H1 (cell line): ENCODE measurements around the gene HOXD1. TPM values are rescaled to one million over a fixed set of nuclear protein-coding genes. Genes with fewer than 3 reads are reported as not detected.

Source experiments
- CTCF ChIA-PET: fragments of 300-600 bp; sonication (Branson Sonifier 250); formaldehyde crosslinking; loops from one replicate; lab custom pipeline; 2021; ENCODE audit not compliant: partially characterized antibody; lab: Charles Lee
- POLR2A ChIA-PET: fragments of 300-600 bp; sonication (Branson Sonifier 250); formaldehyde crosslinking; loops from one replicate; lab custom pipeline; 2021; ENCODE audit warnings: inconsistent platforms; ENCODE audit not compliant: partially characterized antibody; lab: Charles Lee
- DNase-seq, 2 experiments: peaks; one replicate each; pipeline versions ENCODE4 v3.0.0 to v3.0.0-alpha.2; 2010 to 2022; ENCODE audit warnings: low spot score in 2 of 2, low read depth in 1 of 2, mixed read lengths in 1 of 2
- FAIRE-seq: peaks from 2 replicates; lab custom pipeline; 2011; peaks lifted over from hg19 to GRCh38; lab: Jason Lieb, UNC
- H2AFZ ChIP-seq: 2 replicates; pipeline ENCODE4 v1.8.1; 2012; ENCODE audit warnings: low read length, inconsistent platforms
- H2AK5ac ChIP-seq: 2 replicates; pipeline ENCODE4 v1.6.1; 2013; ENCODE audit warnings: low read depth, low read length
- H2BK120ac ChIP-seq: replicated peaks from 2 replicates; pipeline ENCODE3; 2013; ENCODE audit warnings: low read depth, low read length, inconsistent platforms
- H2BK12ac ChIP-seq: 2 replicates; pipeline ENCODE4 v1.6.1; 2013; ENCODE audit warnings: low read depth, low read length
- H2BK15ac ChIP-seq: 2 replicates; pipeline ENCODE4 v1.6.1; 2013; ENCODE audit warnings: low read length
- H2BK20ac ChIP-seq: 2 replicates; pipeline ENCODE4 v1.6.1; 2013; ENCODE audit warnings: low read length
- H2BK5ac ChIP-seq: 2 replicates; pipeline ENCODE4 v1.6.1; 2013; ENCODE audit warnings: low read depth, low read length
- H3K14ac ChIP-seq: 2 replicates; pipeline ENCODE4 v1.6.1; 2013; ENCODE audit warnings: inconsistent platforms; ENCODE audit not compliant: insufficient read length
- H3K18ac ChIP-seq: 2 replicates; pipeline ENCODE4 v1.6.1; 2013; ENCODE audit warnings: low read length; ENCODE audit errors: extremely low read depth
- H3K23ac ChIP-seq: 2 replicates; pipeline ENCODE4 v1.6.1; 2013; ENCODE audit warnings: inconsistent platforms; ENCODE audit not compliant: insufficient read length
- H3K23me2 ChIP-seq: 2 replicates; pipeline ENCODE4 v1.6.1; 2013; ENCODE audit warnings: low read depth, low read length
- H3K27ac ChIP-seq: 2 replicates; pipeline ENCODE4 v1.6.1; 2011; ENCODE audit warnings: low read depth, low read length, inconsistent platforms
- H3K27me3 ChIP-seq, 4 experiments: replicated peaks in 1 of 4; 1 replicate in 1 of 4; 2 replicates in 3 of 4; pipeline versions ENCODE4 v1.6.1 to v1.8.1; 2011 to 2013; ENCODE audit warnings: low read length in 3 of 4, mild to moderate bottlenecking in 3 of 4, inconsistent platforms in 2 of 4, mixed read lengths in 2 of 4, moderate library complexity in 1 of 4; ENCODE audit not compliant: control insufficient read depth in 3 of 4, insufficient read depth in 3 of 4; ENCODE audit errors: extremely low read depth in 1 of 4
- H3K36me3 ChIP-seq, 4 experiments: 2 replicates each; pipeline versions ENCODE4 v1.6.1 to v1.8.1; 2011 to 2013; ENCODE audit warnings: mild to moderate bottlenecking in 4 of 4, low read length in 3 of 4, moderate library complexity in 2 of 4, control low read depth in 1 of 4, inconsistent platforms in 1 of 4; ENCODE audit not compliant: insufficient read depth in 4 of 4, control insufficient read depth in 2 of 4
- H3K4ac ChIP-seq: replicated peaks from 2 replicates; pipeline ENCODE3; 2013; ENCODE audit warnings: low read length, low read depth, mixed read lengths, inconsistent platforms; ENCODE audit not compliant: insufficient read length
- H3K4me1 ChIP-seq, 4 experiments: replicated peaks in 1 of 4; 1 replicate in 1 of 4; 2 replicates in 3 of 4; pipeline versions ENCODE4 v1.6.1 to v1.8.1; 2011 to 2013; ENCODE audit warnings: low read length in 3 of 4, inconsistent platforms in 2 of 4, mixed read lengths in 1 of 4; ENCODE audit not compliant: insufficient read depth in 4 of 4, control insufficient read depth in 3 of 4
- H3K4me2 ChIP-seq, 2 experiments: 2 replicates each; pipeline versions ENCODE4 v1.6.1 to v1.8.1; 2011 to 2013; ENCODE audit warnings: low read depth in 2 of 2, low read length in 2 of 2, control low read depth in 1 of 2, inconsistent platforms in 1 of 2, mild to moderate bottlenecking in 1 of 2; ENCODE audit not compliant: insufficient read depth in 1 of 2
- H3K4me3 ChIP-seq, 4 experiments: fragments of 200-600, 300-600 bp in 1 of 4; sonication (generic), shearing (Covaris generic), sonication (Bioruptor Twin) in 1 of 4; 2 replicates each; pipeline versions ENCODE4 v1.5.1 to v1.8.1; 2011 to 2016; ENCODE audit warnings: low read length in 4 of 4, low read depth in 3 of 4, control low read depth in 2 of 4, inconsistent platforms in 2 of 4, mild to moderate bottlenecking in 2 of 4, mixed read lengths in 1 of 4, moderate library complexity in 1 of 4; ENCODE audit not compliant: insufficient read depth in 2 of 4; ENCODE audit errors: extremely low read depth in 1 of 4
- H3K56ac ChIP-seq: replicated peaks from 2 replicates; pipeline ENCODE3; 2013; ENCODE audit warnings: low read depth, mild to moderate bottlenecking, mixed read lengths, low read length, inconsistent platforms; ENCODE audit not compliant: insufficient read length
- H3K79me1 ChIP-seq: 2 replicates; pipeline ENCODE4 v1.6.1; 2013; ENCODE audit warnings: low read depth, low read length, control low read depth
- H3K79me2 ChIP-seq, 2 experiments: 2 replicates each; pipeline versions ENCODE4 v1.6.1 to v1.8.1; 2012 to 2013; ENCODE audit warnings: low read length in 2 of 2, mild to moderate bottlenecking in 2 of 2, inconsistent platforms in 1 of 2; ENCODE audit not compliant: insufficient read depth in 2 of 2, control insufficient read depth in 1 of 2
- H3K9ac ChIP-seq, 4 experiments: replicated peaks in 1 of 4; 1 replicate in 1 of 4; 2 replicates in 3 of 4; pipeline versions ENCODE4 v1.6.1 to v1.8.1; 2011 to 2013; ENCODE audit warnings: low read depth in 3 of 4, low read length in 3 of 4, control low read depth in 2 of 4, mild to moderate bottlenecking in 2 of 4, moderate library complexity in 2 of 4, inconsistent platforms in 1 of 4; ENCODE audit errors: extremely low read depth in 1 of 4
- H3K9me3 ChIP-seq, 2 experiments: 2 replicates each; pipeline versions ENCODE4 v1.6.1 to v1.8.1; 2012 to 2013; ENCODE audit warnings: mild to moderate bottlenecking in 2 of 2, moderate library complexity in 2 of 2, control low read depth in 1 of 2, inconsistent platforms in 1 of 2, low read depth in 1 of 2, low read length in 1 of 2, mixed read lengths in 1 of 2; ENCODE audit not compliant: insufficient read depth in 2 of 2
- H4K20me1 ChIP-seq, 2 experiments: replicated peaks in 1 of 2; 2 replicates each; pipeline versions ENCODE3 to v1.8.1; 2011 to 2013; ENCODE audit warnings: inconsistent platforms in 2 of 2, low read length in 2 of 2, mild to moderate bottlenecking in 1 of 2; ENCODE audit not compliant: insufficient read depth in 2 of 2, control insufficient read depth in 1 of 2
- H4K5ac ChIP-seq: 2 replicates; pipeline ENCODE4 v1.6.1; 2013; ENCODE audit warnings: low read length, low read depth, mixed read lengths, inconsistent platforms; ENCODE audit not compliant: insufficient read length
- H4K8ac ChIP-seq: 2 replicates; pipeline ENCODE4 v1.8.0; 2013; ENCODE audit warnings: mild to moderate bottlenecking, moderate library complexity, low read length, inconsistent platforms; ENCODE audit not compliant: insufficient read depth; ENCODE audit errors: extremely low read depth
- H4K91ac ChIP-seq: replicated peaks from 2 replicates; pipeline ENCODE3; 2013; ENCODE audit warnings: low read length, mixed read lengths, inconsistent platforms; ENCODE audit not compliant: insufficient read length
- CBX5 ChIP-seq: fragments of 300-800, 300-1000 bp; sonication (generic); IDR thresholded peaks from 2 replicates; pipeline ENCODE4 v1.7.1; 2016; ENCODE audit warnings: antibody characterized with exemption, low read length, low read depth
- CBX8 ChIP-seq: fragments of 300-800, 300-1000 bp; sonication (generic); IDR thresholded peaks from 2 replicates; pipeline ENCODE4 v1.7.1; 2016; ENCODE audit warnings: low read depth, low read length, borderline replicate concordance
- CHD2 ChIP-seq: IDR thresholded peaks from 2 replicates; pipeline ENCODE4 v1.6.1; 2012; ENCODE audit warnings: low read length, improper control_type of control experiment
- EZH2 ChIP-seq: fragments of 200-600 bp; sonication (generic); IDR thresholded peaks from 2 replicates; pipeline ENCODE4 v1.7.1; 2012; ENCODE audit warnings: low read depth, mild to moderate bottlenecking, moderate library complexity, low read length, inconsistent platforms; ENCODE audit not compliant: severe bottlenecking
- JUN ChIP-seq: IDR thresholded peaks from 2 replicates; pipeline ENCODE4 v1.6.1; 2011; ENCODE audit warnings: low read depth, mild to moderate bottlenecking, improper control_type of control experiment, low read length
- KDM1A ChIP-seq: fragments of 200-600, 300-600 bp; sonication (generic); IDR thresholded peaks from 2 replicates; pipeline ENCODE4 v1.7.1; 2016; ENCODE audit warnings: mild to moderate bottlenecking, low read length, borderline replicate concordance
- PHF8 ChIP-seq: fragments of 200-600 bp; sonication (generic); conservative IDR thresholded peaks from 2 replicates; pipeline ENCODE4 v1.7.1; 2012; ENCODE audit warnings: low read depth, mild to moderate bottlenecking, inconsistent platforms, low read length, moderate library complexity
- SP2 ChIP-seq: IDR thresholded peaks from 2 replicates; pipeline ENCODE4 v1.6.1; 2012; ENCODE audit warnings: mild to moderate bottlenecking, low read length, inconsistent platforms
- TAF1 ChIP-seq: IDR thresholded peaks from 2 replicates; pipeline ENCODE4 v1.6.1; 2011; ENCODE audit warnings: mild to moderate bottlenecking, low read depth, low read length
- ZNF274 ChIP-seq: IDR thresholded peaks from 2 replicates; pipeline ENCODE4 v1.7.0; 2012; ENCODE audit warnings: low read length, borderline replicate concordance; ENCODE audit errors: extremely low read depth
- whole genome bisulfite sequencing, 2 experiments: shearing (Covaris generic) in 1 of 2; methylation state at CpG; one replicate each; pipeline versions ENCODE4 v1.1.6 to v1.1.7; 2013 to 2015; ENCODE audit warnings: low lambda C conversion rate in 2 of 2, mixed read lengths in 2 of 2, inconsistent platforms in 1 of 2, low coverage in 1 of 2, missing lambda C conversion rate in 1 of 2; ENCODE audit not compliant: insufficient replicate concordance in 2 of 2, insufficient coverage in 1 of 2, insufficient read length in 1 of 2; ENCODE audit errors: extremely low coverage in 1 of 2, missing lambda C conversion rate in 1 of 2; 5-methylcytosine and 5-hydroxymethylcytosine counted together
- polyA plus RNA-seq, 7 experiments: library from polyadenylated mRNA; depleted of rRNA in 3 of 7; stranded (reverse) in 5 of 7; unstranded in 2 of 7; fragments of >200 nt in 5 of 7; fragments of 200-250 nt in 2 of 7; gene quantifications; 1 replicate in 5 of 7; 2 replicates in 1 of 7; 4 replicates in 1 of 7; pipeline versions ENCODE4 v1.2.1 to v1.2.3, GENCODE V29; 2011 to 2013; ENCODE audit warnings: missing spikeins in 2 of 7, mixed read lengths in 2 of 7
- total RNA-seq: library from RNA; stranded (reverse); fragmentation: NEBNext Ultra II Directional; extraction: Animal tissue kit (Norgen Biotek cat#: 25700); gene quantifications from 2 replicates; pipeline ENCODE4 v1.2.1, GENCODE V29; 2021
- TF ChIP-seq, protein P1 (sequence below): IDR thresholded peaks from 2 replicates; pipeline ENCODE4 v1.6.1; 2012; ENCODE audit warnings: inconsistent platforms

The HOXD1 gene
- total and polyA plus RNA-seq, 2 of the 8 experiments (the other 6 are each of a cell fraction or from before 2014, with no cell fraction given) = 0.03 TPM; not detected in 1

DNA sequence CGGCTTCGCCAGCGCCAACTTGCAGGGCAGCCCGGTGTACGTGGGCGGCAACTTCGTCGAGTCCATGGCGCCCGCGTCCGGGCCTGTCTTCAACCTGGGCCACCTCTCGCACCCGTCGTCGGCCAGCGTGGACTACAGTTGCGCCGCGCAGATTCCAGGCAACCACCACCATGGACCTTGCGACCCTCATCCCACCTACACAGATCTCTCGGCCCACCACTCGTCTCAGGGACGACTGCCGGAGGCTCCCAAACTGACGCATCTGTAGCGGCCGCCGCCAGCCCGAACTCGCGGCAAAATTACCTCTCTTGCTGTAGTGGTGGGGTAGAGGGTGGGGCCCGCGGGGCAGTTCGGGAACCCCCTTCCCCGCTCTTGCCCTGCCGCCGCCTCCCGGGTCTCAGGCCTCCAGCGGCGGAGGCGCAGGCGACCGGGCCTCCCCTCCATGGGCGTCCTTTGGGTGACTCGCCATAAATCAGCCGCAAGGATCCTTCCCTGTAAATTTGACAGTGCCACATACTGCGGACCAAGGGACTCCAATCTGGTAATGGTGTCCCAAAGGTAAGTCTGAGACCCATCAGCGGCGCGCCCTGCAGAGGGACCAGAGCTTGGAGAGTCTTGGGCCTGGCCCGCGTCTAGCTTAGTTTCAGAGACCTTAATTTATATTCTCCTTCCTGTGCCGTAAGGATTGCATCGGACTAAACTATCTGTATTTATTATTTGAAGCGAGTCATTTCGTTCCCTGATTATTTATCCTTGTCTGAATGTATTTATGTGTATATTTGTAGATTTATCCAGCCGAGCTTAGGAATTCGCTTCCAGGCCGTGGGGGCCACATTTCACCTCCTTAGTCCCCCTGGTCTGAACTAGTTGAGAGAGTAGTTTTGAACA is 16.2 kb upstream of the HOXD1 start:
- POLR2A ChIA-PET = interaction anchor here (0.5 to 1.3 kb wide), 2 partner anchors 14 to 48 kb away, joined by 3 to 6 read pairs; no protein-coding TSS in a partner anchor
- peaks cover 3 to 25% (median 15%) of the 10 kb centered on the region in 4 experiments for H3K4me1 ChIP-seq
- no peak for TF ChIP-seq JUN
- TF ChIP-seq CHD2 = no peak
- TF ChIP-seq KDM1A = no peak
- no peak for TF ChIP-seq PHF8
- no peak for TF ChIP-seq SP2
- no peak for TF ChIP-seq TAF1
- no peak; the same call in none of the 2 replicates for TF ChIP-seq CBX8
- no peak for TF ChIP-seq ZNF274
- TF ChIP-seq EZH2 = peak; percentile 100
- no peak for TF ChIP-seq CBX5
- TF ChIP-seq, protein P1, sequence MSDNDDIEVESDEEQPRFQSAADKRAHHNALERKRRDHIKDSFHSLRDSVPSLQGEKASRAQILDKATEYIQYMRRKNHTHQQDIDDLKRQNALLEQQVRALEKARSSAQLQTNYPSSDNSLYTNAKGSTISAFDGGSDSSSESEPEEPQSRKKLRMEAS = no peak

More for the DNA sequence above, 16.2 kb upstream of the HOXD1 start:
- FAIRE-seq (no peak), DNase-seq (peak in 1 of 2 experiments; percentile 78)
- Histone ChIP-seq H2AK5ac (no peak overlapping the region), H3K14ac (no peak overlapping the region), H3K56ac (no peak overlapping the region), H3K9me3 (no peaks in the 10 kb centered on the region), H3K36me3 (no peaks in the 10 kb centered on the region; a peak in 1 of 8 replicates), H2BK5ac (no peak overlapping the region), H2AFZ (peak overlapping the region; percentile 7; the same call in 1 of the 2 replicates), H2BK15ac (no peak overlapping the region), H3K4me2 (peak overlapping the region; percentile 76 to 81), H3K4ac (no peak overlapping the region), H4K8ac (peak overlapping the region; percentile 79), H4K91ac (no peak overlapping the region), H4K20me1 (peaks cover 3 to 37% of the 10 kb centered on the region in 2 experiments), H3K23ac (no peak overlapping the region), H2BK12ac (peak overlapping the region; percentile 75), H3K9ac (no peak overlapping the region), H3K79me2 (no peaks in the 10 kb centered on the region), H3K18ac (peak overlapping the region; percentile 43; the same call in 1 of the 2 replicates), H4K5ac (no peak overlapping the region), H3K27me3 (peaks cover 94 to 100% (median 99%) of the 10 kb centered on the region in 4 experiments), H2BK20ac (no peak overlapping the region), H3K4me3 (peak overlapping the region in 3 of 4 experiments; percentile 7 to 47 (median 14); a peak in 5 of 8 replicates), H3K79me1 (no peaks in the 10 kb centered on the region), H3K27ac (no peak overlapping the region), H2BK120ac (no peak overlapping the region), H3K23me2 (peaks cover 3% of the 10 kb centered on the region; the same call in 1 of the 2 replicates)
- CTCF ChIA-PET = interaction anchor here (1.0 to 7.5 kb wide), 8 partner anchors 10 to 480 kb away, joined by 3 to 60 read pairs (median 4); partner anchors contain the start of gene HOXD1
- WGBS, 2 experiments = 6% methylated on average over 44 of the region's 60 CpGs; no CpG with 5 or more reads in 1 of the 2 experiments
